GM18498 (cell line): ENCODE measurements around the gene LHFPL6.

ENCODE experiments used
- ATAC-seq: cut with Tn5 transposase; IDR thresholded peaks from one replicate; pipeline ENCODE4 v1.9.1; 2021; ENCODE audit warnings: mild to moderate bottlenecking, moderate library complexity; ENCODE audit not compliant: unreplicated experiment

The LHFPL6 gene

DNA sequence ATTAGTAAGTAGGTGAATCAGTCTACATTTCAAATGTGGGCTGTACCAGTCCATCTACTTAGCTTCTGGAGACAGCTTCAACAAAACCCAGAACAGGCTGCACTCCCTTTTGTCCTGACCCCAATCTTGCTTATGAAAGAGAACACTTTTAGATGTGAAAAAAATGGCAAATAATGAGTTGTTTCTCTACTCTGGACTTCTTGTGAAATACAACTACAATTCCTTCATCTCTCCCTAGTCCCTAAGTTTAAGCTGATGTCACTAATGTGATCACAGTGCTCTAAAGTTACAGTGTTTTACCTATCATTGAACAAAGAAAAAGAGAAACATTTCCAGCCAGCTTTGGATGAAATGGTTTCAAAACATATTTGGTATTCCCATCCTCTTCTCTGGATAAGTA lies 183.9 kb downstream of the LHFPL6 start:
- no peak for ATAC-seq

DNA sequence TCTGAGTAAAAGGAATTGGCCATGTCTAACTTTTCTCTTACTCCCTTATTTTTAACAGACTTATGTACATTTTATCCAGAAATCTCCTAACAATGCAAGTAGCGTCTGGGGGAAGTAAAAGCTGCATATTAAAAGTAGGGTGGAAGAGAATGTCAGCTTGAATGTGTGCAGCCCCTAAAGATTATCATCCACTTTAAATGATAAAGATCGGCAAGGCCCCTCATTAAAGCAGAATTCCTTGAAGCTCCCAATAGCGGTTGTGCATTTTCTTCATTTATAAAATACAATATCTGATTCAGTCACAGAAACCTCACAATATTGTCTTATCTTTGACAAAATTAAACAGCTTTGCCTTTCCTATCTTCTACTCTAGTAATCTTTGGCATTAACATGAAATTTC lies 184.6 kb downstream of the LHFPL6 start:
- ATAC-seq, result no peak

DNA sequence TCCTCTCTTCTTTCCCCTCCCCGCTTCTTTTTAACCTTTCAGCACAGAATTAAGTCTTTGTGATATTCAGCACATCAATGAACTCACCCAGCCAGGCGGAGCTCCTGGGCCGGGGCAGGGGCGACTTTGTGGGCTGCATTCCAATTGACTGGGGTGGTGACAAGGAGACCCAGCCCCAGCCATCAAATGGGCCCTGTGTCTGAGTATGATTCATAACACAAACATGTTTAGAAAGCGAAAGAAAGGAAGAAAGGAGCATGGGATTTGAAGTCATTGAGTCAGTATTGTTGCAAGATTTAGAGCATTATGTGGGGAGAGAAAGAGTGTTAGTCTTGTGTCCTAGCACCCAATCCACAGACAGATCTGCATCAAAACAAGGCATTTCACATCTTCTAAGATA lies 185.3 kb downstream of the LHFPL6 start:
- no peak for ATAC-seq

DNA sequence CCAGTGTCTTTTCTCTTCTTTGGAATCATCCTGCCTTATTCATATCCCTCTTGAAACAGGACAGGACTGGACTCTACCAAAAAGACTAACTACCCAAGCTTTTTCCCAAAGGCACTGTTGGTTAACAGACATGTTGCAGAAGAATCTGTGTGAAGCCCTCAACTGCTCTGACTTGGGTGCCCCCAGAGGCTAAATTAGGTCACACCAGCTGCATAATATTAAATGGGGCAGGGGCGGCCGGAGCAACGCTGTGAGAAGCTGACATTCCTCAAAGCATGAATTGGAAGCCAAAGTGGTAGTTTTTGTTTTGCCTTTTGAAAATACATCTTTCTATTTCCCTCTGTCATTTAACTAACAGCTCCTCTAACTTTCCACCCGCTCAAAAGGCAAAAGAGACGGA lies 185.9 kb downstream of the LHFPL6 start:
- ATAC-seq, result no peak

DNA sequence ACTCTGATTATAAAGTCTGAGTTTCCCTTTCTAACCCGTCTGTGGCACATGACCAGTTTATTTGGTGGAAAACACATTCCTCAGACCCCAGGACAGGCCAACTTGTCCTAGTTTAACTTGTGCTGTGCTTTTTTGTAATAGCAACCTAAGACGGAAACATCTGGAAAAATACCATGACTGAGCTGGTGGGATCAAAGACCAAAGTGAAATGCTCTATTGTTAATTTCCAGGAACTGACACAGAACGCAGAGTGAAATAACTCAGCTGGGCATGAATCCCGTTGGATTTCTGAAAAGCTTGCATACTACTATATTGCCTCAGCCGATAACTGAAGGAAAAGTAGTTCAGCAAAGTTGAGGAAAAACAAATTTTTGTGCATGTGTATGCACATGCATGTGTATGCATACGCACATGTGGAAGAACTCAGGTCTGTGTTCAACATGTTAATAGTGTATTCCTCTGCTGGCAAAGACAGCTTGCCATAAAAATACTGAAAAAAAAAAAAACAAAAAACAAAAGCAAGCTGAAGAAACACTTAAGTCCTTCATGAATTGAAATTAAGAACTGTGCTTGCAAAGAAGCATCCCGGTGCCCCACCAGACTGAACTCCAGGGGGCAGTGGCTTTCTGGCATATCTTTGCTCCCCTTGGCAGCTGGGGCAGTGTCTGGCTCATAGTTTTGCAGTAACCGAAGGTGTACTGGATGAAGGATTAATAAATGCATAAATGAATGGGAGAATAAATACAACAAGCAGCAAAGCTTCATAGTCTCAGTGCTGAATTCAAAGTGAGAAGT lies 187.8 kb downstream of the LHFPL6 start:
- ATAC-seq, result no peak

DNA sequence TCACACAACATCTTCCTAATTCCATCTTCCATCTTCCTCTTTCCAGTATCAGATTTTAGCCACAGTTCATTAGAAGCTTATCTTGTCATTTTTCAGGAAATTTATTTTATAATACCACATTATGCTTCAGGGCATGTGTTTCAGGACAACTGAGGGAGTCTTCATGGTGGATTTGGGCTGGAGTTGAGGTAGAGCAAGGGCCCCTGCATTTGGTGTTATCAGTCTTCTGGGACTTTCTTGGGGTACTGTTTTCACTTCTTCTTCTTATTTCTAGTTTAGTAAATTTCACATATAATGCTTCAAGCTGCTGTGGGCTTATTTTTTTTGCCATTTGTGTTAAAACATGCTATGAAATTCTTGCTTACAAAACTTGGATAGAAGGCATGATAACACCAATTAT lies 188.7 kb downstream of the LHFPL6 start:
- ATAC-seq, result no peak

DNA sequence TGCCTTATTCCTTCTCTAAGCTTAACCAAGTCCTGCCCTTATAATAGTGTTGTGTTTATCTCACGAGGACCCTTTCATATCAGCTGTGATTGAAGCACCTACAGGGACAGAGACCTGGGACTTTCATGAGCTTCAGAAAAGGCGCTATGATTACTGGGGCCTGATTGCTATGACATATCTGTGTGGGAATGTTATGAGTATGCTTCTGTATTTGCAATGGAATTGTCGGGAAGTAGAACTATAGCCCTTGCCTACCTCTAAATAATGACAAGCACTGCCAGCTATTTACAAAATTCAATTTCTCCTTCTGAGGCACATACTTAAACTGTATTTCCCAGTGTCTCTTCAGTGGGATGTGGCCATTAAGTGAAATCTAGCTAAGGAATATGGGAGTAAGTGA lies 191.5 kb downstream of the LHFPL6 start:
- no peak for ATAC-seq

DNA sequence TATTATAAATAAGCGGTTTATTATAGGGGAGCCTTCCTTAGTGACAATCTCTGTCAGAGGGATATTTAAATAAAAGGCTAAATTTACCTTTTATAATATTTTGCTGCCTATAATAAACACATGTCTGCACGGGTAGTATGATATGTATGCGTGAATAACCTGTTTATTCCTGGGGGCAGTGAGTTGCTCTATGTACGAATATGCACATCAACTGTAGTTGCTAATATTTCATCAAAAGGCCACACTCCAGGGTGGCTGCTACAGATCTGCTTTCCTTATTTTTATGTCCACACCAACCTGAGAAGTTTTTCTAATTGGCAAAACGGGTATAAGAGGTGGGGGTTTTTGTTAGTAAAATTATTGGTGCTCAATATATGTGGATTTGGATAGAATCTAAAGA lies 192.0 kb downstream of the LHFPL6 start:
- ATAC-seq, result no peak

DNA sequence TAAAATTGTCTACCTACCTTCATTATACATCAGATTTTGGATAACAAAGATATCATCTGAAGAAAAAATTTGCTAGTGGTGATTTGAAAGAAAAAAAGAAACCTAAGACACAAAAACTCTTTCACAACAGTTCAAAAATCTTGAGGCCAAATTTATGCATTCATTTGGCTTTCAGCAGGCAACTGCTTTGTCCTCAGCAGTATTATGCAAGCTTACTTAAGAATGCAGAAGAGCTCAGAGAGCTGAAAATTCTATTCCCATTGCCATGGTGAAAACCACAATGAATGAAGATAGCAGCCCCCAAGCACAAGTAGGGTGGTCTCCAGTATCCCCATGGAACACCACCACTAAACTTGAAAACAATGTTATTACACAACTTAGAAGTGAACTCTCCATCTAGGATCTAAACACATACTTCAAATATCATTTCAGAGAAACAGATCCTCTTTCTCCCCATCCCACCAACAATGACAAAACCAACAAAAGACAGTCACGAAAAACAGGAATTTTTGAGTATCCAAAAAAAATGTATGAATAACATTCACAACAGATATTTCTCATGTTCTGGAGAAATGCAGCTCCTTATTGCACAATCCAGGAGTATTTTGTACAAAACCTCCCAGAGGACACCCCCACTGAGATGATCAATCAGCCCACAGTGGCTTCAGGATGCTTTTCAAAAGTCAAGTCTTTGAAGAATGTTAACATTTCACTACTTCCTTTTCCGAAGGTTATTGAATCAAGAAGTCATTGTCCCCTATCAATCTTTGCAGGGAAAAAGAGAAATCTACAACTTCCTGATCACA lies 192.7 kb downstream of the LHFPL6 start:
- ATAC-seq, result no peak

DNA sequence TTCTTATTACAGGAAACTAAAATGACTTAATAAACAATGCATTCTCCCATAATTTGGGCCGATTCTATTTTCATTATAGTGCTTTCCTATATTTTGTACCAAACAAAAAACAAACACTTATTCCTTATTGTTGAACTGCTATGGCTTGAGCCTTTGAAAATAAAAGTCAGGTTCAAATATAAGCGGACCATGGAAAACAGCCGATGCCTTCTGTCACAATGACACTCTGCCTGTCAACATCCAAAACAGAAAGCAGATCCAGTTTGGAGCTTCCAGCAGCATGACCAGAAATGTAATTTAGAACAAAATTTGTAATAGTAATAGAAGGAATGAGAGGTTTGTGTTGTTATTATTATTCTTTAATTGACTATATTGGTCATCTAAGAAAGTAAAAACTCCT lies 194.5 kb downstream of the LHFPL6 start:
- no peak for ATAC-seq

DNA sequence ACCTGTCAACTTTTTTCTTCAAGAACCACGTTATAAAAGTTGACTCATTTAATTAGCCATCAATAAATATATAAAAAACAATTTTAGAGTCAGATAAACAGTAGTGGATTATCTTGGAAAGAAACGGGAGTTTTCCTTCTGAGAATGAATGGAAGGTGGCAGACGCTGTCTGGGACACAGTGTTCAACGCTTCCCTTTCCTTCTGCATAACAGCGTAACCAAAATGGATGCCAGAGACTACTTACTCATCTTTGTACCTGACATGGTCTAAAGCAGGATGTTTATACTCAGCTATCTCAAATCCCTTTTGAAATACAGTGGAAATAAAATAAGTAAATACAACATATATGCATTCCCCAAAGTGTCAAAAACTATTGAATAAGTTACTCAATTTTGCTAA lies 195.2 kb downstream of the LHFPL6 start:
- ATAC-seq, result no peak

DNA sequence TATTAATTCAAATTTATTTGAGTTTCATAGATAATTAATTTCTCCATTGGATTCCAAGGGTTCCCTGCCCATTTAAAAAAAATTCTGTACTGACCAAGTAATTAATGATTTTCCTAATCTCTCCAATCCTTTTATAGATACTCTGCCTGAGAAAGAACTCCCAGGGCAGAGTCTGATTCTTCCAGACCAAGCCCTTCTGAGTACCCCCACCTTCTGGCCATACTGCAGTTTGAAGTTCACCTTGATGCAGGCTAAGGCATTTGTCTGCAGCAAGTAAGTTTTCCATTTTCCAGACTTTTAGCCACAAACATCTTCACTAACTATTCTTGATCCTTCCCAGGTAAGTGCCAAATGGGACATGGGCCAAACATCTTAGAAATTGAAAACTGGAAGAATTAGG lies 195.9 kb downstream of the LHFPL6 start:
- ATAC-seq, result no peak

DNA sequence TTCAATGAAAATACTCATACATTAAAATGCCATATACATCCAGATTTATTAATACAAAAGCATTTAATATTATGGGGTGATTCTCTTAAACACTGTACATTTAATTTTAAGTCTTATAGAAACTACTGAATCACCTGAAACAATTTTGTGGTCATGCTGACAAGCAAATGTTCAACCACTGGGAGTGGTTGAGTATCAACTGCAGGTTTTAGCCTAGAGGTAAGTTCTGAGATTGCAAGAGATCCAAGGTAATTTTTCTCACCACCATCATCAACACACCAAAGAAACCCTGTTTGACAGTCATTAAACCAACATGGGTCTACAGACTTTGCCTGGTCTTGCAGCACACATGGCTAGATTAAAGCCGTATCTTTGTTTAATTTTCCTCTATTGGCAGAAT lies 196.3 kb downstream of the LHFPL6 start:
- peak; percentile 64 for ATAC-seq

DNA sequence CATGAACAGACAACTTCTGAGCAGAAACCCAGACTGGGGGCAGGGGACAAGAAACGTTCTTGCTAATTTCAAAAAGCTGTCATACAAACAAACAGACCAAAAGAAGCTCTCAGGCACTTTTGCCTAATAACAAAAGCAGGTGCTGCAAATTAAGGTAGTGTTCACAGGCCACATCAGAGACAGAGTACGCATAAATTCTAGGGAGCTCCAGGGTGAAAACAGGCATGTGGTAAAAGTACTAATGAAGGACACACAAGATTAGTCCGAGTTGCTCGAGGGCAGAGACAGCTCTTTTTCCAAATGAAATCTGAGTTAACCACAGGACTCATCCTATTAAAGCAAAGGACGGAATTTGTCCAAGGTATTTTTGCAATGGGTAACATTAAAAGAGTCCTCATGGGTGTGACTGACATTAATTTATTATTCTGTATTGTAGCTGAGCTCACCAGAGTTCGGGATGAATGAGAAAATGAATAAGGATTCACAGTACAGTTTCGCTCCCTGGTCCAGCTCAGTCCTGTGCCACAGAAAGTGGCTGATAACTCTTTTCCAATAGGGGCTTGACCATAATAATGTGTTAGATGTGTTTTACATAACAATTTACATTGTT lies 197.3 kb downstream of the LHFPL6 start:
- ATAC-seq, result no peak

DNA sequence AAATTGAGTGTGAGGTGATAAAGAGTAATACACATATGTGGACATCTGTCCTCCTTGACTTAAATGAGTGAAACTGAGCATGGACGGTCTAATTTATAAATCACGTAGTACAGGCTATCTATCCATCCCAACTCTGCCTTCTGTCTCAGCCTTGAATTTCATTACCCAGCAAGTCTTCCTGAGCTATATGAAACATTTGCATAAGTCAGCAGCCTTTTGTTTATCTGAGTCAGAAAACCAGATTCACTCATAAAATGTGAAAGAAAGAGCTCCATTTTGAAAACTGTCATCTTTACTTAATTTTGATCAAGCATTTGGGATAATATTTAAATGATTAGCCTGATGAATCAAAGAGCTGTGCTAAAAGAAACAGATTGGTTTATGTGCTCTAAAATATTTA lies 197.9 kb downstream of the LHFPL6 start:
- no peak for ATAC-seq

DNA sequence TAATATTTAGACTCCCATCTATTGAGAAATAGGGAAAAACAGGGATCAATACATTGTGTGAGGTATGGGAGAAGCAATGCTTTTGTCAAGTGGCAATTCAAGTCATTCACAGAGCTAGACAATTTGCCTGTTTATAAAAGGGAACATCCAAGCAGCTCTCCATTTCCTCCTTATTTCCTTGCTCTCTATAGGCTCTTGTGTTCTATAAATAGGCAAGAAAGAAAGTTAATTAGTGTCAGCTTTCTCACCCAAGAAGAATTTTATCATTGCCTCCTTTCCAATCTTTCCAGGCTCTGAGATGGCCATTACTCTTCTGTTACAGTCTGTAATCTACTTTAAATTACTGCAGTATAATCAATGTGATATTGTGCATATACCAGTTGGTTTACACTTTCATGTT lies 199.9 kb downstream of the LHFPL6 start:
- ATAC-seq, result no peak

DNA sequence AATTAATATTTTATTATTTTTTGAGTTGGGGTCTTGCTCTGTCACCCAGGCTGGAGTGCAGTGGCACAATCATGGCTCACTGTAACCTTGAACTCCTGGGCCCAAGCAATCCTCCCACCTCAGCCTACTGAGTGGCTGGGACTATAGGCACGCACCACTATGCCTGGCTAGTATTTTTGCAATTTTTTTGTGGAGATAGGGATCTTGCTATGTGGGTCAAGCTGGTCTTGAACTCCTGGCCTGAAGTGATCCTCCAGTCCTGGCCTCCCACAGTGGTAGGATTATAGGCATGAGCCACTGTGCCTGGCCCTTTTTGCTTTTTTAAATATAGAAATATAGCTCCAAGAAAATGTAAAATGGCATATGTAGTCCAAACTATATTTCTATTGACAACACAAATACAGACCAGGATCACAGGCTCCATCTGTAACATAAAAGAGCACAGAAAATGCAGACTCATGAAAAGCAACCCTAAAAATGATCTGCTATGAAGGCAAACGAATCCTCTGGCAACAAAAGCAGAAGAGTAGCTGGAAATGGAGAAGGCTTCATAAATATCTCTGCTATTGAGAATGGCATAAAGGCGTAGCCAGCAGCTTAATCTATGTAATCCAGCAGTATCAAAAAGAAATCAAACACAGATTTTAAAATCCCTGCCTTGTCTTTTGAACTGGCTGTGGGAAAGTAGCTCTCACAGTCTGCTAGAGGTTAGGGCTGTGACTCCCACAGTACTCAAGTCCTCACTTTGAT lies 200.6 kb downstream of the LHFPL6 start:
- no peak for ATAC-seq

DNA sequence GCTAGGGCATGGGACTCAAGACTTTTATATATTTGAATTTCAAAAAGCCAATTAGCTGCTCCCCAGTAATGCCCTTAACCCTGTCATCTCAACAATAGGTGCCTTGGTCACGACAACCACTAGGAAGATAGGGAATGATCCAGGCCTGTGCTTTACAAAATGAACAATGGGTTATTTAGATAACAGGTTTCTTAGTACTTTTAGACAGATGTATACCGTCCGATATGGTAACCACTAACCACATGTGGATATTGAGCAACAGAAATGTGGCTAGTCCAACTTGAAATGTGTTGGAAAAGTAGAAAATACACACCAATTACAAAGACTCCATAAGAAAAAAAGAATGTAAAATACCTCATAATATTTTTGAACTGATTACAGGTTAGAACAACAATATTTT lies 201.2 kb downstream of the LHFPL6 start:
- ATAC-seq, result no peak

DNA sequence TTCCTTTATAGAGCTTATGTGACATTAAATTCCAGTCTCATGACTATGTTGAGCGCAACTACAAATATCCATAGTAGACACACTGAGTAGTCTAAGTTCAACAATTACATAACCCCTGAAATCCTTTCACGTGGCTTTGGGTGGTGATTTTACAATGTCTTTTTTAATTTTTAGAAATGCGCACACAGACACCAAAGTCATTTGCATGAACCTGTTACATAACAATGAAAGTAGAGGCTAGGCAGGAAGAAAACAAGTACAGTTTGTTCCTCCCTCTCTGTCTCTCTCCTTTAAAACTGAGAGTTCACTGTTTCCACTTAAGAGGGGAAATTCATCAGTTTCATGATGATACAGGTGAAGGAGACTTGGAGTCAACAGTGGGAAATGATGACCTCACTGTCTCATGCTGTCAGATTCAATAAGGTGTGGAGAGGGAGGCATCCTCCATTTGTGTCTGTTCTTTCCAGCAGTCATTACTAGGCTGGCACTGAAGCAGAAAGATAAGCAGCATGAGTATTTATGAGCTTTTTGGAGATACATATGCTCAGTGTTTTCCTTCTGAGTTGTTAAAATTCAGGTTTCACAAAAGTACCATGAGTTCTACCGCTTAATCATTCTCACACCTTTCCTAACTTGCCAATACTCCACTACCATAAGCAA lies 201.8 kb downstream of the LHFPL6 start:
- no peak for ATAC-seq

DNA sequence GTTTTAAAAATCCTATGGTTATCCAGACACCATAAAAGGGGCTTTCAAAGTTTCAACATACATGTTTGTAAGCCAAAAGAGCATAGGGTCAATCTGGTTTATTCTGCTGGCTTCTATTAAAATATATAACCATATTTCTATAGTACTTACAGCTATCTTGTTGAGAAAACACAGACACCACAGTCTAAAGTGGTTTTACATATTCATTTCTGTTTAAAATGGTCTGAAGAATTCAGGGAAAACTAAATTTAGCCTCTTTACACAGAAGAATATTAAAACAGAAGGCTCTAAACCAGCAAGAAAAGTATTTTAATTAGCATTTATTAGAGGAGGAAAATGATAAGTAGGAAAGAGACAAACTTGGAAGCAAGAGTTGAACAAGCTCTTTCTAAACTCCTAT lies 203.9 kb downstream of the LHFPL6 start:
- ATAC-seq, result no peak

DNA sequence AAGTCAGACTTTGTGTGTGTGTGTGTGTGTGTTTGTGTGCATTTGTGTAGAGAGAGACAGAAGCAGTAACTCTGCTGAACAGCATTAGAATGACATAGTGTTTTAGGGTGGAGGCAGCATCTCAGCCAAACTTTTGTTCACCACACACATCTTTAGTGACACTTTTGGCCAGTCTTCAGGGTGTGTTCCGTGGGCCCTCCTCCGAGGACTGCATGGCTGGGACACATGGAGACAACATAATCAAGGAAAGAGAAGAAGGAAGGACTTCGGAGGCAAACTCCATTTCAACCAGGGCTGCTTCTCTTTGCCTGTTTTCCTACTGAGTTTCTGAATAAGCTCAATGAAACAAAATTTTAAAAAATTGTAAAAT lies 205.1 kb downstream of the LHFPL6 start:
- ATAC-seq, result no peak
